ENCODE measurements around the gene ZNF862. TPM values are rescaled to one million over a fixed set of nuclear protein-coding genes. Genes with fewer than 3 reads are reported as not detected.

ZNF862 gene
- total and polyA plus RNA-seq, 2 of the 13 experiments (the other 11 are each of a cell fraction or from before 2014, with no cell fraction given), result 0.89 to 2.0 TPM

GRCh38 chr7:149814494-149814893, 23.7 kb upstream of the ZNF862 start:
- in situ Hi-C loops (cut with HindIII; ENCODE audit: extremely low pct_ligation_motif_present, low pct_unique_long_range_greater_than_20kb), result no loop called here
- no peak for FAIRE-seq
- Histone ChIP-seq H3K27me3 (ENCODE audit: control insufficient read depth in 1 of 2, insufficient read depth in 2 of 2, low read length in 2 of 2) (peaks cover 0 to 1% of the 10 kb centered on the region in 2 experiments; a peak in 2 of 5 replicates), H2AFZ (ENCODE audit: low read length) (no peak overlapping the region), H3K4me1 (ENCODE audit: insufficient read depth, low read length) (peaks cover 19% of the 10 kb centered on the region), H3K36me3 (replicated peaks in 1 of 2; ENCODE audit: control insufficient read depth in 1 of 2, insufficient read depth in 2 of 2, low read length in 2 of 2) (no peaks in the 10 kb centered on the region), H3K4me2 (ENCODE audit: low read depth, low read length) (peak overlapping the region; percentile 7; the same call in 1 of the 2 replicates), H3K27ac (ENCODE audit: extremely low read length, insufficient read depth, low read length) (no peak overlapping the region), H3K4me3 (replicated peaks in 1 of 3; ENCODE audit: insufficient read depth in 1 of 3, low read depth in 2 of 3, low read length in 3 of 3) (no peak overlapping the region), H3K79me2 (ENCODE audit: insufficient read depth, low read length) (no peaks in the 10 kb centered on the region), H4K20me1 (ENCODE audit: insufficient read depth, low read length) (no peaks in the 10 kb centered on the region), H3K9me3 (ENCODE audit: low read length) (no peaks in the 10 kb centered on the region), H3K9ac (ENCODE audit: insufficient read depth, low read depth, low read length) (no peak overlapping the region)
- BruUV-seq (replicated peaks), result no TSS peak
- intact Hi-C loops (cut with micrococcal nuclease; ENCODE audit: unreplicated experiment), result no loop called here
- WGBS (ENCODE audit: low lambda C conversion rate), result 23% methylated on average over 6 of the region's 15 CpGs
- ChIA-PET CTCF (ENCODE audit: low intra/inter-chr PET ratio, low total read pairs) (no interaction called here), POLR2A (interaction anchor here (1.1 kb wide), 1 partner anchor 24 kb away, joined by 3 read pairs; the partner anchor contains the start of gene ZNF862)
- no peak for DNase-seq (ENCODE audit: low spot score)
- peak; percentile 9; the same call in 1 of the 3 replicates for ATAC-seq
- TF ChIP-seq MIXL1 (CRISPR knock-in tag; IDR thresholded peaks at IDR 0.05), result no peak
- TF ChIP-seq KLF9 (CRISPR knock-in tag; IDR thresholded peaks at IDR 0.05; ENCODE audit: low read depth), result no peak
- no peak for TF ChIP-seq SNAPC4 (CRISPR knock-in tag; IDR thresholded peaks at IDR 0.05)
- no peak for TF ChIP-seq ZNF510 (CRISPR knock-in tag; IDR thresholded peaks at IDR 0.05; ENCODE audit: low read depth)
- 0 out of 2 replicates have a peak, but pooled peaks have one; percentile 33 for TF ChIP-seq HNRNPL (IDR thresholded peaks at IDR 0.05; ENCODE audit: low read depth, low read length)
- no peak for TF ChIP-seq NCOA1 (CRISPR knock-in tag; IDR thresholded peaks at IDR 0.05)
- peak; percentile 67 for TF ChIP-seq MNT (IDR thresholded peaks at IDR 0.05)
- no peak for TF ChIP-seq PRDM15 (CRISPR knock-in tag; IDR thresholded peaks at IDR 0.05)
- no peak for TF ChIP-seq CSRNP1 (CRISPR knock-in tag; IDR thresholded peaks at IDR 0.05)
- TF ChIP-seq MAFF (IDR thresholded peaks at IDR 0.05; ENCODE audit: low read depth, low read length), result no peak
- TF ChIP-seq ZNF777 (CRISPR knock-in tag; IDR thresholded peaks at IDR 0.05), result no peak
- no peak for TF ChIP-seq ZNF704 (CRISPR knock-in tag; IDR thresholded peaks at IDR 0.05; ENCODE audit: borderline replicate concordance)
